AG04449 (cell line): ENCODE results near the gene SERPINE1.
A peak's percentile ranks its signal among the peaks of the same experiment; 100 is the strongest.

ENCODE experiments used
- CTCF ChIA-PET: fragments of 350-600 bp; formaldehyde crosslinking; extraction: SDS; loops from one replicate; lab custom pipeline; 2021; ENCODE audit warnings: antibody characterized with exemption; lab: Yijun Ruan, JAX
- POLR2A ChIA-PET: fragments of 400-600, 350-600 bp; formaldehyde crosslinking; extraction: SDS; loops from one replicate; lab custom pipeline; 2020; ENCODE audit warnings: antibody characterized with exemption, inconsistent platforms; lab: Yijun Ruan, JAX
- DNase-seq: peaks from one replicate; pipeline ENCODE4 v3.0.0-alpha.2; 2010; ENCODE audit warnings: low read depth, low spot score
- H3K4me3 ChIP-seq: 2 replicates; pipeline ENCODE4 v1.5.1; 2011; ENCODE audit warnings: low read depth, mild to moderate bottlenecking, control low read depth, low read length
- CTCF ChIP-seq: IDR thresholded peaks from one replicate; pipeline ENCODE4 v1.5.1; 2011; ENCODE audit warnings: mild to moderate bottlenecking, moderate library complexity, low read length, control low read depth, inconsistent platforms; ENCODE audit not compliant: insufficient read depth; ENCODE audit errors: missing control alignments

Gene SERPINE1

GRCh38 chr7:101094376-101094775, 32.5 kb upstream of the SERPINE1 start:
- H3K4me3 ChIP-seq: no peak overlapping the region
- no peak for DNase-seq
- POLR2A ChIA-PET: interaction anchor here (0.7 to 3.8 kb wide), 10 partner anchors 23 to 100 kb away, joined by 3 to 42 read pairs (median 4); partner anchors contain the start of gene SERPINE1
- no peak for TF ChIP-seq CTCF
- CTCF ChIA-PET: interaction anchor here (0.6 to 7.1 kb wide), 21 partner anchors 10 to 188 kb away, joined by 3 to 55 read pairs (median 7); partner anchors contain the start of genes SERPINE1 and TRIM56

- ChIA-PET POLR2A (interaction anchor here (0.6 to 3.8 kb wide), 11 partner anchors 17 to 99 kb away, joined by 3 to 42 read pairs (median 4); partner anchors contain the start of gene SERPINE1), CTCF (interaction anchor here (0.6 to 7.1 kb wide), 23 partner anchors 10 to 188 kb away, joined by 3 to 55 read pairs (median 7); partner anchors contain the start of genes SERPINE1 and TRIM56)
- peak; percentile 71 for TF ChIP-seq CTCF
- no peak for DNase-seq
- no peak overlapping the region for H3K4me3 ChIP-seq
These were observed 32.0 kb upstream of the SERPINE1 start for GRCh38 chr7:101094791-101095375.

- ChIA-PET POLR2A (interaction anchor here (0.6 to 3.8 kb wide), 5 partner anchors 26 to 43 kb away, joined by 3 to 42 read pairs (median 3); partner anchors contain the start of gene SERPINE1), CTCF (interaction anchor here (0.6 to 7.1 kb wide), 13 partner anchors 8 to 148 kb away, joined by 3 to 55 read pairs (median 9); partner anchors contain the start of genes FIS1, SERPINE1 and TRIM56)
- no peak for DNase-seq
- no peak overlapping the region for H3K4me3 ChIP-seq
- no peak for TF ChIP-seq CTCF
These were observed 30.5 kb upstream of the SERPINE1 start for GRCh38 chr7:101096331-101096956.

- no peak for TF ChIP-seq CTCF
- POLR2A ChIA-PET: interaction anchor here (1.0 to 3.8 kb wide), 3 partner anchors 25 to 37 kb away, joined by 3 to 42 read pairs (median 5); partner anchors contain the start of gene SERPINE1
- CTCF ChIA-PET: interaction anchor here (0.6 to 7.1 kb wide), 11 partner anchors 8 to 147 kb away, joined by 3 to 55 read pairs (median 7); partner anchors contain the start of genes FIS1, SERPINE1 and TRIM56
- H3K4me3 ChIP-seq: no peak overlapping the region
- DNase-seq: no peak
These were observed 30.0 kb upstream of the SERPINE1 start for GRCh38 chr7:101096957-101097347.

- POLR2A ChIA-PET: interaction anchor here (1.4 kb wide), 1 partner anchor 20 kb away, joined by 3 read pairs; no protein-coding TSS in a partner anchor
- CTCF ChIA-PET: interaction anchor here (1.3 to 7.1 kb wide), 4 partner anchors 30 to 94 kb away, joined by 4 to 55 read pairs (median 18); partner anchors contain the start of gene SERPINE1
These were observed 29.3 kb upstream of the SERPINE1 start for GRCh38 chr7:101097561-101097960.

More at GRCh38 chr7:101097561-101097960, 29.3 kb upstream of the SERPINE1 start:
- DNase-seq: no peak
- no peak for TF ChIP-seq CTCF
- H3K4me3 ChIP-seq: no peak overlapping the region
